ENCODE results near the gene MAGI2.

The MAGI2 gene

DNA sequence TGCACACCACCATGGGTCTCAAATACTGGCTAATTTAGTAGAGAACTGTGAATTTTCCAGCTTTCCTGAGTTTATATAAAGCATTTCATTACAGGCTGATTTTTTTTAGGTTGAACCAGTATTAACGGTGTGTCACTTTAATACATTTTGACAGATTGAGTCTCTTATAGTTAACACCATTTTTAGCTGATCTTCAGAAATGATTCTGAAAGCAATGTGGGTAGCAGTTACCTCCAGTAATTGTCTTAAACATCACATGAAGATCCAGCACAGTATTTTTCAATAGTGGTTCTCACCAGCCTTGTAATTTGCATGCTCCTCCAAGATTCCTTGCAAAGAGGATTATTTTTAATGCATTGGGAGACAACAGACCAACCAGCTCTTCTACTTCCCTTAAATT lies 961.3 kb downstream of the MAGI2 start:
- DNase-seq (ENCODE audit: low read depth, low spot score) = no peak

DNA sequence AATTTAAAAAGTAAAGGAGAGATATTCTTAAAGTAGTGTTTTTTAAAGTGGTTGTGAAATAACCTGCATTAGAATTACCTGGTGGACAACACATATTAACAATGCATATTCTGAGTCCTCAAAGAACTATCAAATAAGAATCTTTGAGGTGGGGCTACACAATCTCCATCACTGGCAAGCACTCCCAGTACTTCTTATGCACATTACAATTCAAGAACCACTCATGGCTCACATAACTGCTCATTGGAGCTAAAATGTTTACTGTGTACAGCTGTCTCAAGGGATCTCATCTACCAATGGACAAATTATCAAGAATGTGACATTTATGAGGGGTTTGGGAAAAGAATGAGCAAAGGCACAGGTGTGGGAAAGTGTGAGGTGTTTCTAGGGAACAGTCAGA lies 962.9 kb downstream of the MAGI2 start:
- no peak for DNase-seq (ENCODE audit: low read depth, low spot score)

DNA sequence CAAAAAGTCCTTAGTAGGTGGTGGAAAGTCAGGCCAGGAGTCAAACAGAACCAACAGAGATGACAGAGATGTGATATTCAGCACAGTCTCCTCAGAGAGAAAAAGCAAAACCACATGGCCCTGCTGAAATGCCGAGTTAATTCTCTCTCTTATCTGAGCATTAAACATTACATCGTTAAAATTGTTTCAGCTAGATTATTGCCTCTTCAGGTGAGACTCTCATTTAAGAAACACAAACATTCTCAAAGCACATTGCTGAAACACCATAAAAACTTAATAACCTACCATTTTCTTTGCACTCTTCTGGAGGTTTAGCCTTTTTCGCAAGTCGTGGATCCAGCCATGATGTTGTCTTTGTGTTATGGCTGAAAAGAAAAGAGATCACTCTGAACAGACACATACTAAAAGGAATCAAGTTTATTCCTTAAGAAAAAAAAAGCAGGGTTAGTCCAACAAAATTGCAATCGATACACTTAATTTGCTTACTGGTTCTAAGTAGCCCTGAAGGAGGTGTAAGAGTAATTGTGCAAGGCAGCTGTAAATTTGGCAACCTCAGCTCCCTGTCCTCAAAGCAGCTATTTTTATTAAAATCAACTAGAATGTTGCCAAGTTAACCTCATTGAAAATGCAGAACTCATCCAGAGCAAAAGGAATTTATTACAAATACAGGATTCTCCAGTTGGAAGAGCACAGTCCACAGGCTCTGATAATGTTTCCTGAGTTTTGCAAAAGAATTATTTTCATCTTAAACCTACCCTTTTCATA lies 963.8 kb downstream of the MAGI2 start:
- DNase-seq (ENCODE audit: low read depth, low spot score) = no peak

DNA sequence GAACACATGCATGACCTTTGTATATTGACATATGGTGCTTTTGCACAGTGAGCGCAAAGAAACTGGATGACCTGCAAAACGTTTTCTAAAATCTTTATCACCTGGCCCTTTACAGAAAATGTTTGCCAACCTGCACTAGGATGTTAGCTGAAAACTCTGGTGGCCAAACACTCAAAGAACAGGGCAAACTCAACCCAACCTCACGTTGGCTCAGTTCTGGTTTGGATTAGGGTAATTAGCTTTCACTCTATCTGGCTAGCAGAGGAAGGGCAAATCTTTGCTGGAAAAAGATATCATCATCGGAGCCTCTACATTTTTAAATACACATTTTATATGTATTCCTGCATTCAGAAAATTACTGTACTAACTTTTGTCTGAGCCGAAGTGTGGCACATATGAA lies 966.0 kb downstream of the MAGI2 start:
- no peak for DNase-seq (ENCODE audit: low read depth, low spot score)

DNA sequence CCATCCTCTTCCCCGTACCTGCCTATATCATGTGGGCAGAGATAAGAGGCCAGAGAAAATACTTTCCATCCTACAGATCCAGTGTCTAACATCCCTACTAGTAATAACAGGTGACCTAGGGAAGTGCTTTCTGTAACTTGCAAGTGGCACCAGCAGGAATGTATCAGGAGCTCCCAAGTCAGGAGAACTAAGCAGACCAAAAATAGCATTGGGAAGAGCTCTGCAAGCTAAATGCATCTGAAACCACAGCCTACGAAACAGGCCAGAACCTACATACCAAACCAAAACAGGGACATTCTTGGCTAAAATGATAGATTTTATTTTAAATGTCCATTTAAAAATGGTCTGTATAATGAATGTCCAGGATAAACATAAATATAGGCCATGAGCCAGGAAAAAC lies 974.1 kb downstream of the MAGI2 start:
- no peak for DNase-seq (ENCODE audit: low read depth, low spot score)

DNA sequence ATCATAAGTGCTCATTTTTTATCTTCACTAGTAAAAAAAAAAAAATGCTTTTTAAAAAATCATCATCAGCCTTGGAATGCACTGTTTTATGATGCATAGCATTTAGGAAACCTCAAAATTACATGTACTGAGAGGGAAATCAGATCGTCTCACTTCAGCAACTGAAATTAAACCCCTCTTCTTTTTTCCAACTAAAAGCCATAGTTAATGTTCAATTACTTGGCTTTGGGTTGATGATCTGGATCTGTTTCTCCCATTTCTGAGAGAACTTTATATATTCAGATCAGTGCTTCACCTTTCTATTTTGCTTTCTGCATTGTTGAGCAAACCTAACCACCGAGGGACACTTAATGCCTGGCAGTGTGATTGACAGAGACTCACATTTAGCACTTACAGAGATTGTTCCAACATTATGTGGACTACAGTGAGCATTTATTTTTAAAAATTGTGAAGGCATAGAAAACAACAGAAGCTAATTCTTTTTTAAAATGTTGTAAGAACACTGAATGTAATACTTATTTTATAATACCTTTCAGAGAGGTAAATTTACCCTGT lies 976.5 kb downstream of the MAGI2 start:
- DNase-seq (ENCODE audit: low read depth, low spot score) = no peak

DNA sequence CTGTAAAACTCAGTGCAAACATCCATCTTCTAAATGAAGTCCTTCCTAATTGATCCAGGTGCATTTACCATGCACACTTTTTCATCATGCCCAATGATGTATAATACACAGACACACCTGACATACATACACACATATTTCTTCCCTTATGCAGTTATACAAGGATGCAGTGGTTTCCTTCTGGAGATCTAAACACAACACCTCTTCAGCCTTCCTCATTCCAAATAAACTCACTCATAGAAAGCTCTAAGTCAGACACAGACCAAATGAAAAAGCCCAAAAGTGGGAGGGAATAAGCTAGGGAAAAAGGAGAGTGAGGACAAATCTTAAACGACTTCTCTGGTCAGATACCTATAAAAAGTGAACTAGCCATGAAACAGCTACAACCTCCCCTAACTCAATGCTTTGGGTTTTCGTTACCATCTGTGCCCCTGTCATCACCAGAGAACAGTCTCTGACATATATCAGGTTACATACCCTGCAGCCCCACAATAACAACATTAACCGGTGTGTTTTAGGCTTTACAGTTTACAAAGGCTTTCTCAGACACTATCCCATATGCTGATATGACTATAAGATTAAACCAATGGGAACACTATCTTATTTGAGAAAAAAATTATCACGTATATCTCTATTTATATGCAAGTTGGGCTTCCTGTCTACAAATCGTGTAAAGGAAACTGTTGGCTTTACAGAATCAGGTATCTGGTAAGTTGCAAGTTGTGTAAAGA lies 979.7 kb downstream of the MAGI2 start:
- DNase-seq (ENCODE audit: low read depth, low spot score) = no peak

DNA sequence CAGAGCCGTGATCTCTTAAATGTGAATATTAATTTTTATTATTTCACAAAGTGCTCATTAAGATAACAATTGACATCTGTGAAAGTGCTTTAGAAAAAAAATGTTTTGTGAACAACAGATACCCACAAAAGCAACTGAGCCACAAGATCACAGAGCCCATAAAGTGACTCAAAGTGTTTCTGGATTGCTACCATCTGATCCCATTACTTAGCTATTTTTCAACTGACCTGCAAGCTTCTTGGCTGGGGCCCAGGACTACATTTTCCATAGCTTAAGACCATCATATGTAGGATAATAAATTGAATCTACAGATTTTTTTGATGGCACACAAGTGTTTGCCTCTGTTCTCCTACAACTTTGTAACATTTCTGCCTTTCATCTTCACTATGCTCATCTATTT lies 980.4 kb downstream of the MAGI2 start:
- DNase-seq (ENCODE audit: low read depth, low spot score) = no peak

DNA sequence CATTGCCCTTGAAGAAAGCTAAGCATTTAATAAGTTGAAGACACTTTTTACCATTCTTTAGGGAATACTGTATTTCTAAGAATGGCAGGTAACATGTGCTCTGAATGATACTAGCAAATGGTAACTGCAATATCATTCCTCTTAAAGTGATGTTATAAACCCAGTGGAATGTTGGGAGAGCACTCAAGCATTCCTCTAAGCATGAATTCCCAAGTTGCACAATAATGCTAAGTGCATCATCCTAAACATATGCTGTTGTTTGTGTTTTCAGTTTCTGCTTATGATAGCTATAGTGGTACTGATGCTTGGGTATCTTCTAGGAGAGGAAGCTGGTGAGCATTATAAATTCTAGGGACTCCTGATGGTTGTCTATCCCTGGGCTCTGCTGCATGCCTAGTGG lies 980.9 kb downstream of the MAGI2 start:
- DNase-seq (ENCODE audit: low read depth, low spot score) = no peak

DNA sequence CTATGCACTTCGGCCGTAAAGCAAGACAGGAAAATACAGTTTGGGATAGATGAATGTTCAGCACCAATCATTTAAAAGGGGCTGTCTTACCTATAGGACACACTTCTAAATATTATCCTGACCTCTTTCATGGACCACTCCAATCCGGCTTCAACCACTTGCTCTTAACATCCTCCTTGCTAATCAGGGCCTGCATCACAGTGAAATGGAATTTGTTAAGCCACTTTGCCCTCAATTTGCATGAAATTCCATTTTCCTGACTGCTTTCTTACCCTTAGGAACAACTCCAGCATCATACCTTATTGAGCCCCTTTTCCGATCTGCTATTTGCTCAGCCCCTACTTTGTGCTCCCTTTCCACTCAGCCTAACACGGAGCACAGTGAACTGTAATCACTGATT lies 987.6 kb downstream of the MAGI2 start:
- DNase-seq (ENCODE audit: low read depth, low spot score) = no peak

DNA sequence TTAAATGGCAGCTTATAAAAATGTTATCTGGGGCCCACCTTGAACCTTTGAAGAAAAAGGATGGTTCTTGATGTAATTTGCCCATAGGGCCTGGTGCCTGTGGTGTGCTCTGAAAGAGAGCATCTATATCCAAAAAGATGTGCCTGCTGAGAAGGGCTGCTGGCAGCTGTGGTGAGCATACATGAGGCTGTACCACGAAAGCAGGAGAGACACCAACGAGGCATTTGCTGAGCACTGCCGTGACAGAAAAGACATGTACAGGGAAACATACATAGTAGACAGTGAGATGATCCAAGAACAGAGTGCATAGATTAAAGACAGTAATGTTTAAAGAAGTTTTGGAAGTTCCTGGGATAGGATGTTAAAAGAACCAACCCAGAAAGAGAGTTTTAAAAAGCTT lies 990.4 kb downstream of the MAGI2 start:
- DNase-seq (ENCODE audit: low read depth, low spot score) = no peak

DNA sequence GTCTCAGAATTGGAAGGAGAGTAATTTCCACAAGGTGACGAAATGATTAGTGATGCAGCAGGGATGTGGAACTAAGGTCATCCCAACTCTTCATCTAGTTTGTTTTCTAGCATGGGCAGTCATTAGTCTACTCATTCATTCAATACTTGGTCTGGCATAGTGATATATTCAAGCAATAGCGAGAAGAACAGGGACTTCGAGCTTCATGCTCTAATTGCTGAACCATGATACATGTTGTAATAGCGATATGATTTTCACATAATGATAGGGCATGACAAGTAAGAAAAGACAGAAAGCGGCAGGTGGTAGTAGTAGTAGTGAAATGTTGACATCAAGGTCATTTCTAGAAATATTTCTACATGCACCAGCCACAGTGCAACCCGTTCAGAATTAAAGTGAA lies 1002.8 kb downstream of the MAGI2 start:
- DNase-seq (ENCODE audit: low read depth, low spot score) = no peak

DNA sequence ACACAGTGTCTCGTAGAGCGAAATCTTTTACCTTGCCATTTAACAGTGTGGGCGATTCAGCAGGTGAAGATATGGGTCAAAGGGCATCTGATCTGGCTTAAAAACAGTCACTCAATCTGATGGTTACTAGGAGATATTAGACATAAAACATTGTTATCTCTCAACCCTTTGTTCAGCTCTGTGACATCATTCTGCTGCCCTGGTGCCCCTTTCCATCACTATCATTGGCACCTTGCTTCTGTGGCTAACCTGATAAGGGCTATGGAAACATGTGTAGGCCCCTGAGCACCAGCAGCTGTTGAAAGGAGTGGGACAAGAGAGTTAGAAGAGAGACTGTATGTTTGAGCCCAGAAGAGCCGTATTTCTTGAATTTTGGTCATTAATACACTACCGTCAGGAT lies 1004.6 kb downstream of the MAGI2 start:
- DNase-seq (ENCODE audit: low read depth, low spot score) = no peak

DNA sequence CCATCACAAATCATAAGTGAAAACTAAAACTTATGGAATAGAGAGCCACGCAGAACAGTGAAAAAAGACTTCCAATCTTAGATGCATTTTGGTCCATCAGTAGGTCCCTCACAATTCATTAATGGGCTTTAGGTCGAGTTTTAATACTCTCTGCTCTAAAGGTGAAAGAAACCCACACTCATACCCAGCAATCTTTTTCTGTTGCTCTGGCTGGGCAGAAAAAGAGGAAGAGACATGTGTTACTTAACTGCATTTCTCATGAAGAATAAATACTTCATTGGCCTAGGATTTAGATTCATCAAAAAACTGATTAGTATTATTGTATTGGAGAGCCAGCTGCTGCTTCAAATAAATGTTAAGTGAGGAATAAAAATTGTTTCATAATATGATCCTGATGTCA lies 1009.2 kb downstream of the MAGI2 start:
- no peak for DNase-seq (ENCODE audit: low read depth, low spot score)

DNA sequence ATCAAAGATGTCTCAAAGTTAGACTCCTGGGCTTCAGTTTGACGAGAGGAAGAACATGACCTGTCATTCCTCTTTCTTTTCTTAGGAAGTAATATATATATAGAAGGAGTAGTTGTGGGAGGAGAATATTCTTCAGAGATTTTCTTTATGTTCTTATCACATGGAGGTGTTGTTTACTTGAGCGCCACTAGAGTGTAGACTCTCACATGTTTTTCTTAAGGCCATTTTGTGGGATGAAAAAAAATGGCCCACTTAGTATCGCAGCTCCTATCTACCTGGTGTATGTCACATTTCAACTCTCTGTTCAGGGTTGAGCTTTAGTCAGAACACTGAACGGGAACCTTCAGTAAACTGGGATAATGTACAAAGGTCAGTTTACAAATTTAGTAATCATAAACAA lies 1009.7 kb downstream of the MAGI2 start:
- DNase-seq (ENCODE audit: low read depth, low spot score) = no peak

DNA sequence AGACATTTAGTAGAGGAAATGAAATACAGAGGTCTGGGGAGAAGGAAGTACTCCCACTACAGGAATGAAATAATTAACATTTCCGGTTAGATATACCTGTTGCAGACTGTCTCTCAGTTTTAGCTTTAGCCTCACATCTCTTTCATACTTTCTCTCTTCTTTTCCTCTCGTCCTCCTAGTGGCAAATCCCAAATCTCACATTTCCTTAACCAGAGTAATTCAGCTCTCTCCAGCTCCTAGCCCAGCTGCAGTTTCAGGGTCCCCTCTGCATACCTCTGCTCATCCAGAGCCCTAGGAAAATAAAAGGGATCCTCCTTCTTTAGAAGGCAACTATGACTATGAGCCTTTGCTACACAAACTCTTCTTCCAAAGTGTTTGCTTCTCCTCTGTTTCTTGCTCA lies 1011.7 kb downstream of the MAGI2 start:
- DNase-seq (ENCODE audit: low read depth, low spot score) = no peak

DNA sequence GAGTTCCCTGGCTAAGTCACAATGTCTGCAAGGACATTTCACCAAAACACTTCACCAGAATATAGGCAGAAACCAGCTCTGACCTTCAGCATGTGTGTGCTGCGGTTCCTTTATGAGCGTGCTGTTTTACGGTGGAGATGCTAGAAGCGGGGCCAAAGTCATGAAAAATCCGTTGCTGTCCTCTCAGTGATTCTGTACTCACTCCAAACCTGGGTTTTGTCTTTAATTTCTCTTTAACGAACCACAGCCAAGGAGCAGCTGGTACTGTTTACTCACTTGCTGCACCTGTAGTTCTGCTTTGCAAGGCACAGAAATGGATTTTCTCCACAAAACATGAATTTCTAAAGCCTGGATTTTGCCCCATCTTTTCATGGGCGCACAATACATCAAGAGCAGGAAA lies 1015.0 kb downstream of the MAGI2 start:
- no peak for DNase-seq (ENCODE audit: low read depth, low spot score)

DNA sequence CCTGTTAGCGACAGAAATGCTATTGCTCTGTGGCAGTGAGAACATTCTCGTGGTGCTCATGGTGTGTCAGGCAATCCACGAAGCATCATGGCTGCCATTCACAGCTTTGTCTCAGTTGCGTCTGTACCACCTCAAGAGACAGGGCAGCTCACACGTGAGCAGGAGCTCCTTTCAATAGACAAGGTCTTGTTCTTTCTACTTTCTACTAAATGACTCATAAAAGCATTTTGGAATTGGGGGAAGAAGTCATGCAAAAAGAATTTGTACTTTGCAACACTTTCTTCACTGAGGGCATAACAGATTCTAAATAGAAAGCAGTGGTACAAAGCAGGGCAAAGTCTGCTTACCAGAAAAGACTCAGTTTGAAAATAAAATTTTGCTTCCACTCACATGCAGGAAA lies 1016.3 kb downstream of the MAGI2 start:
- no peak for DNase-seq (ENCODE audit: low read depth, low spot score)

DNA sequence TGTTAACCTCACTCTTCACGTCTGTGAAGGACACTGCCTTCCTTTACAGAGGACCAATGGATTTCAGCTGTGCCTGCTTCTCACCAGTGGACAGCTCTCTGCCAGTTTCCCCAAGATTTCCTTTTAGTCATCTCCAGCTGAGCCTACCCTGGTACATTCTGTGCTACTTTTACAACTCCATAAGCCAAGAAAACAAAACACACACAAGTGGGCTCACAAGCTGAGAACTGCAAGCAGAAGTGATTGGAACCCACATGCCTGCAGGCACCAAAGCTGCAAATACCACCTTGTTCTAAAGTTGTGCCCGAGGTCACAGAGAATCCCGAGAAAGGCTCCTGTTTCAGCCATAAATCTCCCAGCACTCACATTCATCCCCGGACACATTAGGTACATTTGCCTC lies 1018.1 kb downstream of the MAGI2 start:
- no peak for DNase-seq (ENCODE audit: low read depth, low spot score)

DNA sequence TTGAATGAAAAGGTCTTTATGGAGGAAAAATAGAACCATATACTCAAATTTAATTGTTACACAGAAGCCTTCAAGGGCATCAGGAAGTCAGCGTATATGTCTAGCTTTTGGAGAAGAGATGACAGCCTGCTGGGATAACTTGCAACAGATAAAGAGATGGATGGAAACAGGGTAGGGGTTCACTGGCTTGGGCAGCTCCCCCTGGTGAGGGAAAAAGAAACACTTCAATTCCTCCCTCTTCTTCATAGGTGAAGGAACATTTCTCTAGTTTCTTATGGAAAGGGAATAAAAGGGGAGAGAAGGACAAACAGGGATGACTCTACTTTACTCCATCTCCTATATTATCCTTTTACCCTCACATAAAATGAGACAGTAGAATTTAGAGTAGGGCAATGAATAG lies 1019.2 kb downstream of the MAGI2 start:
- DNase-seq (ENCODE audit: low read depth, low spot score) = no peak

DNA sequence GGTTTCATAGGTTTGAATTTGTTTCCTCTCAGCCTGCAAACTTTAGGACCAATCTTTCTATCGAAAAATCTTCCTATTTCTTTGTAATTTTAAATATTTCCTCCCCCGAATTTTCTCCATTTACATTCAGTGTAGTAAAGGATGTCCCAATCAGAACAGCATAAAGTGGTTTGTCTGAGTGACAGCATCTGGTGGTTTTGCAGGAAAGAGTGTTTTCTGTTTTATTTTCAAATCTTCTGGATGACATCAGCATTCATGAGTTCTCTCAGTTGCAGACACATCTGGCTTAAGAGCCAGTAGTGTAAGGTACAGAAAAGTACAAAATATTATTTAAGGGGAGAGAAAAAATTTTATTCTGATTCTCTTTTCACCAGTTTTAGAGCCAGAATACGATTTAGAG lies 1020.0 kb downstream of the MAGI2 start:
- no peak for DNase-seq (ENCODE audit: low read depth, low spot score)

DNA sequence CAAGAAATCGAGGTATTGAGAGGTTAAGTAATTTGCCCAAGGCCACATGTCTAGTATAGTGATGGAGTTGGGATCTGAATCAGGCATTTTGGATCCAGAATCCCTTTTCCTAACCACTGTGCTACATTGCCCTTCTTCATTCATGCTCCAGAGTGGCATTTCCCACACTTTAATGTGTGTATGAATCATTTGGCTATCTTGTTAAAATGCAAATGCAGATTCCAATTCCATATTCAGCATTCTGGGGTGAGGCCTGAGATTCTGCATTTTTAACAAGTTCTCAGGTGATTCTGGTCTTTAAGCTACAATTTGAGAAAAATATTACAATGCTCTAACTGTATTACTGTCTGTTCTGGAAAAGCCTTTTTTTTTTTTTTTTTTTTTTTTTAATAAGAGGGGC lies 1023.6 kb downstream of the MAGI2 start:
- no peak for DNase-seq (ENCODE audit: low read depth, low spot score)

DNA sequence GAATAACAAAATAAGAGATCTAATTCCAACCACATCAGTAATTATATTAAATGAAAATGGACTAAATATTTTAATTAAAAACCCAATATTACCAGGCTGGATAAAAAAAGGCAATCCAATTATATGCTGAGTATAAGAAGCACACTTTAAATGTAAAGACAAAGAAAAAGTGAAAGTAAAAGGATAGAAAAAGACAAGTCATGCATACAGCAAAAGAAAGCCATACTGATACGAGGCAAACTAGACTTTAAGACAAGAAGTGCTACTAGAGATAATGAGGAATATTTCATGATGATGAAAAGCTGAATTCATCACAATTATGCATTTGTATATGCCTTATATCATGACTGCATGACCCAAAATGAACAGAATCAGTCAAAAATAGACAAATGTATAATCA lies 1026.3 kb downstream of the MAGI2 start:
- no peak for DNase-seq (ENCODE audit: low read depth, low spot score)
